CD14-positive monocyte (primary cell): Measurements from ENCODE around the gene SETD3. TPM values are rescaled to one million over a fixed set of nuclear protein-coding genes. Genes with fewer than 3 reads are reported as not detected.
A peak's percentile ranks its signal among the peaks of the same experiment; 100 is the strongest.

ENCODE experiments used
- DNase-seq, 3 donors: peaks; one replicate each; pipeline ENCODE4 v3.0.0-alpha.2; 2011 to 2022
- H2AFZ ChIP-seq: 2 replicates; pipeline ENCODE4 v1.6.0; 2012; ENCODE audit warnings: mild to moderate bottlenecking, low read depth, low read length, inconsistent platforms; ENCODE audit not compliant: insufficient read depth, poor library complexity, severe bottlenecking
- H3K27ac ChIP-seq, 2 donors: 1 replicate in 1 of 2; 2 replicates in 1 of 2; pipeline ENCODE4 v1.5.1; 2012 to 2013; ENCODE audit warnings: low read length in 2 of 2, control low read depth in 1 of 2, inconsistent platforms in 1 of 2, low read depth in 1 of 2, mild to moderate bottlenecking in 1 of 2
- H3K27me3 ChIP-seq, 2 donors: one replicate each; pipeline versions ENCODE4 v1.6.0 to v1.6.1; 2011 to 2013; ENCODE audit warnings: low read length in 2 of 2; ENCODE audit not compliant: control insufficient read depth in 2 of 2, insufficient read depth in 2 of 2
- H3K36me3 ChIP-seq, 2 donors: replicated peaks in 1 of 2; 1 replicate in 1 of 2; 2 replicates in 1 of 2; pipeline versions ENCODE4 v1.5.1 to v1.6.1; 2012 to 2013; ENCODE audit warnings: low read length in 2 of 2, control low read depth in 1 of 2, inconsistent platforms in 1 of 2, mild to moderate bottlenecking in 1 of 2; ENCODE audit not compliant: insufficient read depth in 2 of 2, control insufficient read depth in 1 of 2
- H3K4me1 ChIP-seq, 2 donors: 1 replicate in 1 of 2; 2 replicates in 1 of 2; pipeline versions ENCODE4 v1.5.1 to v1.6.1; 2012 to 2013; ENCODE audit warnings: low read length in 2 of 2, control low read depth in 1 of 2, inconsistent platforms in 1 of 2, mild to moderate bottlenecking in 1 of 2, moderate library complexity in 1 of 2; ENCODE audit not compliant: insufficient read depth in 2 of 2, control insufficient read depth in 1 of 2
- H3K4me2 ChIP-seq: replicated peaks from 2 replicates; pipeline ENCODE3; 2012; ENCODE audit warnings: low read length, moderate library complexity, mild to moderate bottlenecking; ENCODE audit not compliant: poor library complexity, severe bottlenecking; ENCODE audit errors: extremely low read depth
- H3K4me3 ChIP-seq, 3 experiments: fragments of 200-600 bp in 1 of 3; sonication (generic) in 1 of 3; replicated peaks in 1 of 3; 1 replicate in 2 of 3; 2 replicates in 1 of 3; pipeline ENCODE4 v1.5.1; 2011 to 2013; ENCODE audit warnings: low read length in 3 of 3, mild to moderate bottlenecking in 3 of 3, control low read depth in 2 of 3, low read depth in 2 of 3, inconsistent platforms in 1 of 3, moderate library complexity in 1 of 3
- H3K79me2 ChIP-seq: 2 replicates; pipeline ENCODE4 v1.6.0; 2012; ENCODE audit warnings: mild to moderate bottlenecking, control low read depth, inconsistent platforms, low read length, moderate library complexity; ENCODE audit not compliant: insufficient read depth
- H3K9ac ChIP-seq: 2 replicates; pipeline ENCODE4 v1.6.0; 2017; ENCODE audit warnings: low read length, mild to moderate bottlenecking; ENCODE audit not compliant: insufficient read depth, poor library complexity, severe bottlenecking
- H3K9me3 ChIP-seq, 2 donors: replicated peaks in 1 of 2; 1 replicate in 1 of 2; 2 replicates in 1 of 2; pipeline versions ENCODE4 v1.5.1 to v1.6.1; 2012 to 2013; ENCODE audit warnings: low read length in 2 of 2, control low read depth in 1 of 2; ENCODE audit not compliant: control insufficient read depth in 1 of 2, insufficient read depth in 1 of 2
- H4K20me1 ChIP-seq: 2 replicates; pipeline ENCODE4 v1.6.0; 2012; ENCODE audit warnings: mild to moderate bottlenecking, low read length, control low read depth, moderate library complexity; ENCODE audit not compliant: insufficient read depth
- H3K27ac Mint-ChIP-seq, 7 donors: one replicate each; pipeline ENCODE4 v1.8.0; 2020; ENCODE audit warnings: mild to moderate bottlenecking in 7 of 7, mixed read lengths in 7 of 7, moderate library complexity in 6 of 7, inconsistent platforms in 2 of 7
- H3K27me3 Mint-ChIP-seq, 3 donors: one replicate each; pipeline ENCODE4 v1.8.0; 2021 to 2022; ENCODE audit warnings: low read depth in 3 of 3, mild to moderate bottlenecking in 3 of 3, mixed read lengths in 3 of 3, moderate library complexity in 3 of 3, inconsistent platforms in 1 of 3
- H3K36me3 Mint-ChIP-seq, 2 donors: one replicate each; pipeline ENCODE4 v1.8.0; 2020; ENCODE audit warnings: mixed read lengths in 2 of 2, inconsistent platforms in 1 of 2, mild to moderate bottlenecking in 1 of 2
- H3K4me1 Mint-ChIP-seq: one replicate; pipeline ENCODE4 v1.8.0; 2020; ENCODE audit warnings: mild to moderate bottlenecking, mixed read lengths
- H3K4me3 Mint-ChIP-seq, 2 donors: one replicate each; pipeline ENCODE4 v1.8.0; 2020; ENCODE audit warnings: mild to moderate bottlenecking in 2 of 2, mixed read lengths in 2 of 2, moderate library complexity in 1 of 2
- H3K9me3 Mint-ChIP-seq, 7 donors: one replicate each; pipeline ENCODE4 v1.8.0; 2020 to 2022; ENCODE audit warnings: mixed read lengths in 7 of 7, mild to moderate bottlenecking in 6 of 7, moderate library complexity in 6 of 7, inconsistent platforms in 2 of 7
- WGBS: methylation state at CpG from one replicate; pipeline ENCODE4 v1.1.5; 2013; ENCODE audit warnings: missing lambda C conversion rate; ENCODE audit not compliant: insufficient coverage; 5-methylcytosine and 5-hydroxymethylcytosine counted together
- intact Hi-C, 2 donors: fragments of 100-400 bp; cut with micrococcal nuclease; formaldehyde crosslinking; loops; one replicate each; pipeline versions ENCODE4 v1.15.0 to v1.15.1; 2023
- polyA plus RNA-seq, 3 donors: library from polyadenylated mRNA; depleted of rRNA in 1 of 3; unstranded in 2 of 3; stranded (reverse) in 1 of 3; fragments of 300-500 nt in 2 of 3; fragments of >200 nt in 1 of 3; fragmentation: Illumina TruSeq in 2 of 3; gene quantifications; 1 replicate in 2 of 3; 2 replicates in 1 of 3; pipeline ENCODE4 v1.2.3, GENCODE V29; 2012 to 2021
- TF ChIP-seq, protein P1 (sequence below): fragments of 200-600 bp; IDR thresholded peaks from one replicate; pipeline ENCODE4 v1.8.0; 2022; ENCODE audit warnings: antibody characterized with exemption, mild to moderate bottlenecking

SETD3 gene
- polyA plus RNA-seq, 3 donors, result 22.9 to 39.5 (median 38.7) TPM

DNA sequence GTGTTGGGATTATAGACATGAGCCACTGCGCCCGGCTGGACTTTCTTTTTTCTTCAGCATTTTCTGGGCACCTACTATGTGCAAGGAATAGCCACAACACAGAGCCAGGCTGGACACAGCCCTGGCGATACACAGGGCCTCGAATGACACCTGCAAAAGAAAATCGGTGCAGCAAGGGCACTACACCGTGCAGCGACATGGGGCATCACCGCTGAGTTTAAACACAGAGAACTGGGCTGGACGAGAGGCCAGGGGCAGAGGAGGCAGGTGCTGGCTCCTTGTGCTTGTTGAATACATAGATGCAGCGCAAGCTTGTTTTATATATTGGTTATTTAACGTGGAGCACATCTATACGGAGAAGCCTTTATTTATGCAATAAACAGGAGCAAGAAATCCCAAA is 92.4 kb downstream of the SETD3 start:
- no peak overlapping the region for H3K27ac ChIP-seq
- H3K4me1 ChIP-seq, result no peaks in the 10 kb centered on the region
- no peak overlapping the region for H3K4me2 ChIP-seq
- H3K36me3 ChIP-seq, result no peaks in the 10 kb centered on the region
- no peak overlapping the region for H3K4me3 ChIP-seq
- no peak overlapping the region for H3K27ac Mint-ChIP-seq
- intact Hi-C loops, result no loop called here
- H3K27me3 ChIP-seq, result no peaks in the 10 kb centered on the region
- H3K9ac ChIP-seq, result no peak overlapping the region
- H3K4me3 Mint-ChIP-seq, result no peak overlapping the region
- TF ChIP-seq, protein P1, sequence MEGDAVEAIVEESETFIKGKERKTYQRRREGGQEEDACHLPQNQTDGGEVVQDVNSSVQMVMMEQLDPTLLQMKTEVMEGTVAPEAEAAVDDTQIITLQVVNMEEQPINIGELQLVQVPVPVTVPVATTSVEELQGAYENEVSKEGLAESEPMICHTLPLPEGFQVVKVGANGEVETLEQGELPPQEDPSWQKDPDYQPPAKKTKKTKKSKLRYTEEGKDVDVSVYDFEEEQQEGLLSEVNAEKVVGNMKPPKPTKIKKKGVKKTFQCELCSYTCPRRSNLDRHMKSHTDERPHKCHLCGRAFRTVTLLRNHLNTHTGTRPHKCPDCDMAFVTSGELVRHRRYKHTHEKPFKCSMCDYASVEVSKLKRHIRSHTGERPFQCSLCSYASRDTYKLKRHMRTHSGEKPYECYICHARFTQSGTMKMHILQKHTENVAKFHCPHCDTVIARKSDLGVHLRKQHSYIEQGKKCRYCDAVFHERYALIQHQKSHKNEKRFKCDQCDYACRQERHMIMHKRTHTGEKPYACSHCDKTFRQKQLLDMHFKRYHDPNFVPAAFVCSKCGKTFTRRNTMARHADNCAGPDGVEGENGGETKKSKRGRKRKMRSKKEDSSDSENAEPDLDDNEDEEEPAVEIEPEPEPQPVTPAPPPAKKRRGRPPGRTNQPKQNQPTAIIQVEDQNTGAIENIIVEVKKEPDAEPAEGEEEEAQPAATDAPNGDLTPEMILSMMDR, result no peak
- no peaks in the 10 kb centered on the region for H4K20me1 ChIP-seq
- peaks cover 0 to 8% (median 1%) of the 10 kb centered on the region in 7 donors for H3K9me3 Mint-ChIP-seq
- H3K27me3 Mint-ChIP-seq, result peaks cover 2 to 8% (median 7%) of the 10 kb centered on the region in 3 donors
- H3K79me2 ChIP-seq, result no peaks in the 10 kb centered on the region
- H3K9me3 ChIP-seq, result no peaks in the 10 kb centered on the region
- peaks cover 6% of the 10 kb centered on the region for H3K4me1 Mint-ChIP-seq
- DNase-seq, result no peak
- H2AFZ ChIP-seq, result no peak overlapping the region
- H3K36me3 Mint-ChIP-seq, result no peaks in the 10 kb centered on the region
- WGBS, result 91% methylated on average over 8 of the region's 12 CpGs

DNA sequence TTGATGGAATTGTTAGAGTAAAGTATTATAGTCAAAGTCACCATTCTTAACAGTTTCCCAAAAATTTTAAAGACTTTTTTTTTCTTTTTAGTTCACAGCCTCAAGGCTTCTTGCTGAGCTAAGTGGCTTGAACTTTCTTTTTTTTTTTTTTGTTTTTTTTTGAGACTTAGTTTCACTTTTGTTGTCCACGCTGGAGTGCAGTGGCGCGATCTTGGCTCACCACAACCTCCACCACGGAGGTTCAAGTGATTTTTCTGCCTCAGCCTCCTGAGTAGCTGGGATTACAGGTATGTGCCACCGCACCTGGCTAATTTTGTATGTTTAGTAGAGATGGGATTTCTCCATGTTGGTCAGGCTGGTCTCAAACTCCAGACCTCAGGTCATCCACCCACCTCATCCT is 92.8 kb downstream of the SETD3 start:
- Histone ChIP-seq H3K27me3 (no peaks in the 10 kb centered on the region), H3K9me3 (no peaks in the 10 kb centered on the region), H3K27ac (no peak overlapping the region), H3K36me3 (no peaks in the 10 kb centered on the region), H3K4me2 (no peak overlapping the region), H4K20me1 (no peaks in the 10 kb centered on the region), H2AFZ (no peak overlapping the region), H3K4me1 (no peaks in the 10 kb centered on the region), H3K9ac (no peak overlapping the region), H3K4me3 (no peak overlapping the region), H3K79me2 (no peaks in the 10 kb centered on the region)
- intact Hi-C loops, result no loop called here
- H3K36me3 Mint-ChIP-seq, result no peaks in the 10 kb centered on the region
- H3K4me3 Mint-ChIP-seq, result peak overlapping the region in 1 of 2 donors; percentile 42
- peaks cover 0 to 8% (median 1%) of the 10 kb centered on the region in 7 donors for H3K9me3 Mint-ChIP-seq
- WGBS, result 7% methylated on average over 3 of the region's 5 CpGs
- no peak overlapping the region for H3K27ac Mint-ChIP-seq
- peaks cover 6% of the 10 kb centered on the region for H3K4me1 Mint-ChIP-seq
- peaks cover 2 to 8% (median 7%) of the 10 kb centered on the region in 3 donors for H3K27me3 Mint-ChIP-seq
- no peak for DNase-seq
- TF ChIP-seq, protein P1, result no peak
